HL-60 (cell line): ENCODE measurements around the gene TTC29.

Experiments used
- CTCF ChIP-seq: IDR thresholded peaks from one replicate; pipeline ENCODE4 v1.5.1; 2011; ENCODE audit warnings: low read length, control low read depth, inconsistent platforms; ENCODE audit not compliant: insufficient read depth
- POLR2AphosphoS5 ChIP-seq: IDR thresholded peaks from 2 replicates; pipeline ENCODE4 v1.6.1; 2012; ENCODE audit warnings: low read depth
- REST ChIP-seq: IDR thresholded peaks from 2 replicates; pipeline ENCODE4 v1.6.1; 2012; ENCODE audit warnings: low read depth; ENCODE audit not compliant: insufficient replicate concordance
- SPI1 ChIP-seq: IDR thresholded peaks from 2 replicates; pipeline ENCODE4 v1.6.1; 2012; ENCODE audit warnings: low read depth, mild to moderate bottlenecking, borderline replicate concordance

GRCh38 chr4:146972036-146972435 is 26.4 kb upstream of the TTC29 start:
- TF ChIP-seq CTCF (no peak), REST (no peak), SPI1 (no peak), POLR2AphosphoS5 (no peak)
